HepG2 (cell line): ENCODE results near the gene SPSB1. TPM values are rescaled to one million over a fixed set of nuclear protein-coding genes. Genes with fewer than 3 reads are reported as not detected.
A peak's percentile ranks its signal among the peaks of the same experiment; 100 is the strongest.

Experiments used
- ATAC-seq: fragments of 200-7000 bp; cut with Tn5 transposase; 3 replicates; pipeline ENCODE4 v1.9.1; 2020; ENCODE audit warnings: mild to moderate bottlenecking, moderate library complexity
- BruUV-seq: library from RNA; stranded (reverse); fragments of 400-500 nt; replicated peaks from 2 replicates; lab custom pipeline; 2021; lab: Mats Ljungman, UMichigan
- CTCF ChIA-PET: fragments of 300-600 bp; formaldehyde crosslinking; extraction: SDS; loops from one replicate; lab custom pipeline; 2021; ENCODE audit warnings: low total read pairs, inconsistent platforms, low intra/inter-chr PET ratio; lab: Yijun Ruan, JAX
- POLR2A ChIA-PET: fragments of 350-600 bp; sonication (Branson Sonifier 250); formaldehyde crosslinking; loops from one replicate; lab custom pipeline; 2020; ENCODE audit warnings: antibody characterized with exemption, inconsistent platforms; lab: Yijun Ruan, JAX
- DNase-seq: peaks from one replicate; pipeline ENCODE4 v3.0.0-alpha.2; 2015; ENCODE audit warnings: low spot score
- FAIRE-seq: peaks from 3 replicates; lab custom pipeline; 2011; peaks lifted over from hg19 to GRCh38; lab: Jason Lieb, UNC
- H2AFZ ChIP-seq: one replicate; pipeline ENCODE4 v1.6.1; 2011; ENCODE audit warnings: low read length, inconsistent platforms
- H3K27ac ChIP-seq: fragments of 300-600 bp; 3 replicates; pipeline ENCODE4 v1.8.0; 2011; ENCODE audit warnings: mixed run types, mild to moderate bottlenecking, mixed read lengths, low read length, inconsistent platforms; ENCODE audit not compliant: insufficient read depth; ENCODE audit errors: extremely low read length
- H3K27me3 ChIP-seq, 2 experiments: fragments of 200-600 bp in 1 of 2; 2 replicates in 1 of 2; 3 replicates in 1 of 2; pipeline versions ENCODE4 v1.6.0 to v1.8.0; 2011; ENCODE audit warnings: low read length in 2 of 2, mild to moderate bottlenecking in 2 of 2, moderate library complexity in 2 of 2, inconsistent platforms in 1 of 2; ENCODE audit not compliant: insufficient read depth in 2 of 2, control insufficient read depth in 1 of 2
- H3K36me3 ChIP-seq, 2 experiments: fragments of 200-600 bp in 1 of 2; replicated peaks in 1 of 2; 2 replicates in 1 of 2; 3 replicates in 1 of 2; pipeline versions ENCODE4 v1.5.1 to v1.8.0; 2011; ENCODE audit warnings: low read length in 2 of 2, inconsistent platforms in 1 of 2; ENCODE audit not compliant: insufficient read depth in 2 of 2, control insufficient read depth in 1 of 2
- H3K4me1 ChIP-seq: 2 replicates; pipeline ENCODE4 v1.5.1; 2012; ENCODE audit warnings: low read length, inconsistent platforms; ENCODE audit not compliant: insufficient read depth
- H3K4me2 ChIP-seq: 2 replicates; pipeline ENCODE4 v1.6.0; 2011; ENCODE audit warnings: low read depth, low read length, inconsistent platforms
- H3K4me3 ChIP-seq, 3 experiments: fragments of 200-600 bp in 1 of 3; sonication (generic), shearing (Covaris generic) in 1 of 3; replicated peaks in 1 of 3; 2 replicates each; pipeline ENCODE4 v1.5.1; 2011 to 2016; ENCODE audit warnings: low read length in 3 of 3, inconsistent platforms in 2 of 3, low read depth in 2 of 3, mild to moderate bottlenecking in 2 of 3, control low read depth in 1 of 3, mixed read lengths in 1 of 3; ENCODE audit not compliant: insufficient read depth in 1 of 3
- H3K79me2 ChIP-seq: one replicate; pipeline ENCODE4 v1.6.1; 2011; ENCODE audit warnings: low read length, inconsistent platforms; ENCODE audit not compliant: insufficient read depth
- H3K9ac ChIP-seq: 2 replicates; pipeline ENCODE4 v1.6.0; 2011; ENCODE audit warnings: mild to moderate bottlenecking, low read depth, low read length, inconsistent platforms; ENCODE audit not compliant: insufficient read depth
- H3K9me3 ChIP-seq: 2 replicates; pipeline ENCODE4 v1.5.1; 2012; ENCODE audit warnings: mild to moderate bottlenecking, low read length
- H4K20me1 ChIP-seq: 2 replicates; pipeline ENCODE4 v1.6.0; 2011; ENCODE audit warnings: inconsistent platforms, mild to moderate bottlenecking, low read length, moderate library complexity; ENCODE audit not compliant: insufficient read depth
- NFAT5 ChIP-seq: sonication (generic); formaldehyde crosslinking; IDR thresholded peaks from 2 replicates; pipeline ENCODE4 v1.4.0; 2020; ENCODE audit warnings: missing genetic modification reagents
- SAP130 ChIP-seq: IDR thresholded peaks from 2 replicates; pipeline ENCODE4 v1.6.1; 2016; ENCODE audit warnings: low read depth
- TEAD3 ChIP-seq: optimal IDR thresholded peaks from 2 replicates; pipeline ENCODE3; 2016; ENCODE audit warnings: borderline replicate concordance
- ZNF274 ChIP-seq: sonication (generic); formaldehyde crosslinking; IDR thresholded peaks from 2 replicates; pipeline ENCODE4 v1.5.1; 2020; ENCODE audit warnings: mild to moderate bottlenecking, missing genetic modification reagents
- WGBS: methylation state at CpG from one replicate; pipeline ENCODE4 v1.1.6; 2017; ENCODE audit warnings: low lambda C conversion rate; 5-methylcytosine and 5-hydroxymethylcytosine counted together
- in situ Hi-C: cut with HindIII; loops from 2 replicates; pipeline ENCODE4 v1.10.0; 2017; ENCODE audit warnings: low pct_unique_long_range_greater_than_20kb; ENCODE audit not compliant: extremely low pct_ligation_motif_present
- intact Hi-C: fragments of 100-400 bp; cut with micrococcal nuclease; formaldehyde crosslinking; loops from one replicate; pipeline ENCODE4 v1.10.0; 2022; ENCODE audit not compliant: unreplicated experiment
- polyA plus RNA-seq, 8 experiments: library from polyadenylated mRNA; depleted of rRNA in 3 of 8; stranded (reverse) in 7 of 8; unstranded in 1 of 8; fragments of >200 nt; fragmentation: Illumina TruSeq in 4 of 8; extraction: Trizol in 4 of 8; gene quantifications; 2 replicates each; pipeline versions ENCODE4 v1.2.1 to v1.2.3, GENCODE V29; 2011 to 2016; ENCODE audit warnings: low read depth in 4 of 8, missing spikeins in 1 of 8, mixed read lengths in 1 of 8; ENCODE audit not compliant: insufficient read depth in 1 of 8
- total RNA-seq, 5 experiments: library from RNA; depleted of rRNA; stranded (reverse); fragments of >200 nt; fragmentation: Illumina TruSeq; extraction: Trizol; gene quantifications; 2 replicates each; pipeline ENCODE4 v1.2.3, GENCODE V29; 2016; ENCODE audit warnings: low read depth in 1 of 5

The SPSB1 gene
- total and polyA plus RNA-seq, 2 of the 13 experiments (the other 11 are each of a cell fraction or from before 2014, with no cell fraction given), result 5.0 to 8.0 TPM

DNA sequence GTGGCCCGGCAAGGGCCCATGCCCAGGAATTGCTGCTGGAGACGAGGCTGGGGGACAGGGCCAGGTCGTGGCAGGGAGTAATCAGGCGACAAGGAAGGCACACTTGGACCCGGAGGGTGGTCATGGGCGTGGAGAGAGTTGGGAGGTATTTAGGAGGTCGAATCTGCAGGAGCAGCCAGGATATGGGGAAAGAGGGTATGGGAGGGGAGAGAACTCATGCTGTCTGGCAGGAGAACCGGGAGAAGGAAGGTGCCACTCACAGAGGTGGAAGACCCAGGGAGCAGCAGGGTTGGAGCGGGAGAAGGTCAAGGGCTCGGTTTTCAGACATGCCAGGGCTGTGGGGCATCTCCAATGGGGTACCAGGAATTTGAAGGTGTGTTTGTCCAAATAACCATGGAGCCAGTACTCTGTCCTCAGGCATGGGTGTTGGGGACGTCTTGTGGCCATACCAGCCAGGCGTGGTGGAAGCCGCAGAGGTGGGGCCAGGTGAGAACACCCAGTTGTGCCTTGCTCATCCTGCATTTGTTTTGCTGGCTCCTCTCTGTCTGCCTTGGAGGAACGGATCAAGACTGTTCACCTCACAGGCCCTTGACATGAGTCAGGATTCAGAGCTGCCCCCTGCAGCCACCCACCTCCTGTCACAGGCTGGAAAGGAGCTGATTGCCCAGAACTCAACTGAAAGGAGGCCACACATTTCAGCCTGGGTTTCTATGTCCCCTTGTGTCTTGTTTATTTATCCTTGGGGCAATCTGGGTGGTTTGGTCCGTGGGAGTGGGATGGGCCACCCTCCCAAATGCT is 111.6 kb downstream of the SPSB1 start:
- no peak for ATAC-seq
- no peaks in the 10 kb centered on the region for H3K79me2 ChIP-seq
- H3K4me1 ChIP-seq, result peaks cover 70% of the 10 kb centered on the region
- DNase-seq, result no peak
- CTCF ChIA-PET, result no interaction called here
- H3K4me2 ChIP-seq, result no peak overlapping the region
- no peak overlapping the region for H2AFZ ChIP-seq
- POLR2A ChIA-PET, result no interaction called here
- FAIRE-seq, result no peak
- in situ Hi-C loops, result no loop called here
- no peaks in the 10 kb centered on the region for H3K36me3 ChIP-seq
- WGBS, result 29% methylated on average over 11 of the region's 15 CpGs
- no peaks in the 10 kb centered on the region for H4K20me1 ChIP-seq
- no peaks in the 10 kb centered on the region for H3K9me3 ChIP-seq
- H3K27ac ChIP-seq, result no peak overlapping the region
- H3K4me3 ChIP-seq, result no peak overlapping the region
- H3K9ac ChIP-seq, result no peak overlapping the region
- intact Hi-C loops, result loop anchor here (5.0 kb wide), 1 partner anchor 33 kb away; no protein-coding TSS in a partner anchor
- no TSS peak for BruUV-seq
- peak; percentile 73; the same call in 1 of the 2 replicates for TF ChIP-seq ZNF274 (CRISPR knock-in tag)
- TF ChIP-seq TEAD3, result no peak
- H3K27me3 ChIP-seq, result no peaks in the 10 kb centered on the region; a peak in 1 of 5 replicates

DNA sequence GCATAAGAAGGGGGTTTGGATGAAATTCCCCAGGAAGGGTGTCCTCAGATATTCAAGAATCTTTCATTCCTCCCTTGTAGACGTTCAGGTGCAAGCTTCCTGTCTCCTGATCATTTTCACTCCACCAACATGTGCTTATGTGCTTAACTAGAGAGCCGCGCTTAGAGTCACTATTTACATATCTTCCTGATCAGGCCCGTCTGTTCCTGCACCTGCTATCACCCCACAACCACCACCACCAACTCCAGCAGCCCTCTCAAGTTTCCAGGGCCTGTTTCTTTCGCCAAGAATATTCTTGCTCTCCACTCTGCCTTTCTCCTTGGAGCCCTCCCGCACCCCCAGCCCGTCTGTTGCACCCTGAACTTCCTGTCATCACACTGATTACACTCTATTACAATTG is 113.4 kb downstream of the SPSB1 start:
- H2AFZ ChIP-seq, result no peak overlapping the region
- H3K36me3 ChIP-seq, result no peaks in the 10 kb centered on the region
- H3K4me3 ChIP-seq, result no peak overlapping the region
- peak overlapping the region; percentile 44; the same call in 1 of the 2 replicates for H3K4me2 ChIP-seq
- no peaks in the 10 kb centered on the region for H3K9me3 ChIP-seq
- 1% methylated on average over 7 of the region's 7 CpGs for WGBS
- BruUV-seq, result no TSS peak
- ATAC-seq, result no peak
- ChIA-PET CTCF (no interaction called here), POLR2A (no interaction called here)
- H3K79me2 ChIP-seq, result no peaks in the 10 kb centered on the region
- H4K20me1 ChIP-seq, result no peaks in the 10 kb centered on the region
- H3K9ac ChIP-seq, result no peak overlapping the region
- TF ChIP-seq NFAT5 (CRISPR knock-in tag) (no peak), SAP130 (CRISPR knock-in tag) (no peak)
- in situ Hi-C loops (no loop called here), intact Hi-C loops (no loop called here)
- FAIRE-seq, result no peak
- peaks cover 58% of the 10 kb centered on the region for H3K4me1 ChIP-seq
- H3K27ac ChIP-seq, result no peak overlapping the region
- H3K27me3 ChIP-seq, result no peaks in the 10 kb centered on the region; a peak in 1 of 5 replicates
- no peak for DNase-seq
